HCT116 (cell line): Measurements from ENCODE around the gene TFB1M. TPM values are rescaled to one million over a fixed set of nuclear protein-coding genes. Genes with fewer than 3 reads are reported as not detected.

Source experiments
- ATAC-seq: fragments of 200-7000 bp; cut with Tn5 transposase; 2 replicates; pipeline ENCODE4 v1.9.1; 2020; ENCODE audit warnings: mild to moderate bottlenecking, moderate library complexity
- BruUV-seq: library from RNA; stranded (reverse); fragments of 400-500 nt; replicated peaks from 2 replicates; lab custom pipeline; 2021; lab: Mats Ljungman, UMichigan
- CTCF ChIA-PET: fragments of 300-600 bp; sonication (Branson Sonifier 250); formaldehyde crosslinking; loops from one replicate; lab custom pipeline; 2021; ENCODE audit warnings: antibody characterized with exemption; lab: Charles Lee
- POLR2A ChIA-PET: fragments of 300-600, 350-600 bp; sonication (Branson Sonifier 250); formaldehyde crosslinking; loops from one replicate; lab custom pipeline; 2021; ENCODE audit warnings: antibody characterized with exemption; lab: Charles Lee
- RAD21 ChIA-PET, 2 experiments: fragments of 300-600 bp; sonication (Branson Sonifier 250); formaldehyde crosslinking; loops; one replicate each; lab custom pipeline; 2023; ENCODE audit warnings: low total read pairs in 2 of 2; ENCODE audit not compliant: uncharacterized antibody in 2 of 2, unreplicated experiment in 2 of 2, low non-redundant PET in 1 of 2; lab: Charles Lee
- DNase-seq: peaks from one replicate; pipeline ENCODE4 v3.0.0-alpha.2; 2010; ENCODE audit warnings: low read depth, low spot score
- H2AFZ ChIP-seq: fragments of 200-600 bp; shearing (Covaris generic), sonication (generic); 2 replicates; pipeline ENCODE4 v1.6.1; 2017; ENCODE audit warnings: low read depth, mixed run types, mixed read lengths, antibody characterized with exemption, low read length; ENCODE audit not compliant: poor library complexity, severe bottlenecking
- H3K27ac ChIP-seq: 2 replicates; pipeline ENCODE4 v1.5.1; 2012; ENCODE audit warnings: low read depth, low read length
- H3K27me3 ChIP-seq: fragments of 200-600 bp; sonication (generic); 2 replicates; pipeline ENCODE4 v1.6.1; 2016; ENCODE audit warnings: mixed run types, low read length, mixed read lengths; ENCODE audit not compliant: insufficient read depth
- H3K36me3 ChIP-seq, 2 experiments: fragments of 200-500 bp in 1 of 2; fragments of 200-600 bp in 1 of 2; sonication (Bioruptor generic) in 1 of 2; sonication (generic) in 1 of 2; 2 replicates each; pipeline versions ENCODE4 v1.5.1 to v1.6.1; 2014 to 2016; ENCODE audit warnings: low read length in 2 of 2, inconsistent platforms in 1 of 2, mixed read lengths in 1 of 2, mixed run types in 1 of 2; ENCODE audit not compliant: insufficient read depth in 2 of 2, control insufficient read depth in 1 of 2
- H3K4me1 ChIP-seq, 2 experiments: fragments of 200-600 bp in 1 of 2; sonication (generic) in 1 of 2; 2 replicates each; pipeline versions ENCODE4 v1.5.1 to v1.6.1; 2012 to 2017; ENCODE audit warnings: low read length in 2 of 2, inconsistent platforms in 1 of 2, mild to moderate bottlenecking in 1 of 2, mixed read lengths in 1 of 2, mixed run types in 1 of 2, moderate library complexity in 1 of 2; ENCODE audit not compliant: insufficient read depth in 2 of 2, control insufficient read depth in 1 of 2
- H3K4me2 ChIP-seq: fragments of 200-600 bp; sonication (generic); 2 replicates; pipeline ENCODE4 v1.6.1; 2017; ENCODE audit warnings: mixed run types, low read length, mixed read lengths
- H3K4me3 ChIP-seq, 2 experiments: fragments of 200-600 bp in 1 of 2; sonication (generic) in 1 of 2; replicated peaks in 1 of 2; 2 replicates each; pipeline ENCODE4 v1.5.1; 2011 to 2016; ENCODE audit warnings: low read length in 2 of 2, control low read depth in 1 of 2, low read depth in 1 of 2, mild to moderate bottlenecking in 1 of 2, mixed read lengths in 1 of 2, mixed run types in 1 of 2
- H3K79me2 ChIP-seq: fragments of 200-600 bp; sonication (generic); 2 replicates; pipeline ENCODE4 v1.6.1; 2017; ENCODE audit warnings: mild to moderate bottlenecking, mixed run types, low read length, moderate library complexity, mixed read lengths; ENCODE audit not compliant: insufficient read depth
- H3K9ac ChIP-seq: fragments of 200-600 bp; sonication (generic); 2 replicates; pipeline ENCODE4 v1.6.1; 2016; ENCODE audit warnings: low read length, mixed read lengths
- H3K9me2 ChIP-seq: fragments of 200-600 bp; sonication (generic), shearing (Covaris generic); 2 replicates; pipeline ENCODE4 v1.6.1; 2017; ENCODE audit warnings: mixed run types, mild to moderate bottlenecking, moderate library complexity; ENCODE audit not compliant: insufficient read depth
- H3K9me3 ChIP-seq, 2 experiments: fragments of 200-500 bp in 1 of 2; fragments of 200-600 bp in 1 of 2; sonication (Bioruptor generic) in 1 of 2; sonication (generic) in 1 of 2; 2 replicates each; pipeline ENCODE4 v1.6.1; 2014 to 2017; ENCODE audit warnings: low read length in 2 of 2, mixed read lengths in 2 of 2, inconsistent platforms in 1 of 2, low read depth in 1 of 2, mild to moderate bottlenecking in 1 of 2, mixed run types in 1 of 2, moderate library complexity in 1 of 2; ENCODE audit not compliant: control insufficient read depth in 1 of 2, insufficient read depth in 1 of 2
- H4K20me1 ChIP-seq: fragments of 200-600 bp; sonication (generic), shearing (Covaris generic); 2 replicates; pipeline ENCODE4 v1.6.1; 2017; ENCODE audit warnings: mixed run types, mild to moderate bottlenecking, moderate library complexity; ENCODE audit not compliant: insufficient read depth
- CBX3 ChIP-seq: IDR thresholded peaks from 2 replicates; pipeline ENCODE4 v1.6.1; 2012; ENCODE audit warnings: low read depth
- CEBPB ChIP-seq: IDR thresholded peaks from 2 replicates; pipeline ENCODE4 v1.6.1; 2012; ENCODE audit warnings: low read depth
- ELF1 ChIP-seq: IDR thresholded peaks from 2 replicates; pipeline ENCODE4 v1.6.1; 2012; ENCODE audit warnings: low read depth, borderline replicate concordance
- EZH2 ChIP-seq: fragments of 200-600 bp; sonication (generic); IDR thresholded peaks from 2 replicates; pipeline ENCODE4 v1.6.1; 2017; ENCODE audit warnings: antibody characterized with exemption, mixed run types
- JUND ChIP-seq: IDR thresholded peaks from 2 replicates; pipeline ENCODE4 v1.6.1; 2012
- POLR2A ChIP-seq: IDR thresholded peaks from 2 replicates; pipeline ENCODE4 v1.7.0; 2011; ENCODE audit warnings: borderline replicate concordance; ENCODE audit not compliant: insufficient read depth, insufficient read length; ENCODE audit errors: extremely low read depth
- RAD21 ChIP-seq: IDR thresholded peaks from 2 replicates; pipeline ENCODE4 v1.6.1; 2012; ENCODE audit warnings: low read depth, mild to moderate bottlenecking
- SP1 ChIP-seq: IDR thresholded peaks from 2 replicates; pipeline ENCODE4 v1.6.1; 2012; ENCODE audit warnings: low read depth
- YY1 ChIP-seq: IDR thresholded peaks from 2 replicates; pipeline ENCODE4 v1.6.1; 2011; ENCODE audit warnings: low read length, low read depth, moderate library complexity, mild to moderate bottlenecking; ENCODE audit not compliant: insufficient replicate concordance; ENCODE audit errors: extremely low read depth
- ZNF274 ChIP-seq: fragments of 200-500 bp; sonication (Bioruptor generic); IDR thresholded peaks from 2 replicates; pipeline ENCODE4 v1.6.1; 2014; ENCODE audit warnings: mild to moderate bottlenecking, low read depth, low read length, inconsistent platforms
- intact Hi-C: fragments of 100-400 bp; cut with micrococcal nuclease; formaldehyde crosslinking; loops from 2 replicates; pipeline ENCODE4 v1.10.0; 2022
- total RNA-seq: library from RNA; stranded (reverse); gene quantifications from one replicate; pipeline ENCODE4 v1.2.1, GENCODE V29; 2021; ENCODE audit not compliant: unreplicated experiment
- TF ChIP-seq, protein P1 (sequence below): IDR thresholded peaks from 2 replicates; pipeline ENCODE4 v1.6.1; 2011; ENCODE audit warnings: mild to moderate bottlenecking, low read length, moderate library complexity; ENCODE audit not compliant: insufficient replicate concordance; ENCODE audit errors: extremely low read depth
- TF ChIP-seq, protein P2 (sequence below): IDR thresholded peaks from 2 replicates; pipeline ENCODE4 v1.6.1; 2012

TFB1M gene
- total RNA-seq, 1 experiment from 2014 or later, result 43.8 TPM

DNA sequence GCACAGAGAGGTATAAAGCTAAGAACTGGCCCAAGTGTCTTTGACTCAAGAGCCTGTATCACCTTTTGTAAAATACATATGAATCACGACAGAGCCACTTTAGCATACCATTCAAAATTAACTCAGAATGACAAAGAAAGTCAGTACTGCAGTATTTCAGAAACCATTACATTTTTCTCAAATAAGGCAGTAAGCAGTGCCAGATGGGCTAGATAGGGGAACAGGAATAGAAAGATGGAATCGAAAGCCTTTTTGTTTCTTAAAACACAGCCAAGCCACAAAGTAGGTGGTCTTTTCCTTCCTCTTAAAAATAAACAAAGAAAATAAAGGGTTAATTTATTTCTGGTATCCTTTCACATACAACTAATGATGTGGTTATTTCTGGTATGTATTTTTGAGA lies 40.2 kb downstream of the TFB1M start:
- Histone ChIP-seq H3K79me2 (no peaks in the 10 kb centered on the region; the same call in 1 of the 2 replicates), H3K27me3 (no peaks in the 10 kb centered on the region), H2AFZ (no peak overlapping the region), H3K36me3 (peaks cover 0 to 6% of the 10 kb centered on the region in 2 experiments; a peak in 1 of 4 replicates), H3K27ac (no peak overlapping the region), H3K9me3 (no peaks in the 10 kb centered on the region), H3K9me2 (no peaks in the 10 kb centered on the region), H4K20me1 (no peaks in the 10 kb centered on the region), H3K4me3 (no peak overlapping the region), H3K9ac (no peak overlapping the region), H3K4me2 (no peak overlapping the region), H3K4me1 (peaks cover 5 to 13% of the 10 kb centered on the region in 2 experiments)
- ChIA-PET RAD21 (no interaction called here), POLR2A (no interaction called here), CTCF (no interaction called here)
- DNase-seq (no peak), ATAC-seq (no peak)
- no TSS peak for BruUV-seq
- intact Hi-C loops, result no loop called here
- TF ChIP-seq, protein P1, sequence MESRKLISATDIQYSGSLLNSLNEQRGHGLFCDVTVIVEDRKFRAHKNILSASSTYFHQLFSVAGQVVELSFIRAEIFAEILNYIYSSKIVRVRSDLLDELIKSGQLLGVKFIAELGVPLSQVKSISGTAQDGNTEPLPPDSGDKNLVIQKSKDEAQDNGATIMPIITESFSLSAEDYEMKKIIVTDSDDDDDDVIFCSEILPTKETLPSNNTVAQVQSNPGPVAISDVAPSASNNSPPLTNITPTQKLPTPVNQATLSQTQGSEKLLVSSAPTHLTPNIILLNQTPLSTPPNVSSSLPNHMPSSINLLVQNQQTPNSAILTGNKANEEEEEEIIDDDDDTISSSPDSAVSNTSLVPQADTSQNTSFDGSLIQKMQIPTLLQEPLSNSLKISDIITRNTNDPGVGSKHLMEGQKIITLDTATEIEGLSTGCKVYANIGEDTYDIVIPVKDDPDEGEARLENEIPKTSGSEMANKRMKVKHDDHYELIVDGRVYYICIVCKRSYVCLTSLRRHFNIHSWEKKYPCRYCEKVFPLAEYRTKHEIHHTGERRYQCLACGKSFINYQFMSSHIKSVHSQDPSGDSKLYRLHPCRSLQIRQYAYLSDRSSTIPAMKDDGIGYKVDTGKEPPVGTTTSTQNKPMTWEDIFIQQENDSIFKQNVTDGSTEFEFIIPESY, result no peak
- no peak for TF ChIP-seq EZH2
- TF ChIP-seq RAD21, result no peak
- TF ChIP-seq CEBPB, result no peak
- TF ChIP-seq YY1, result no peak
- no peak for TF ChIP-seq JUND
- no peak for TF ChIP-seq CBX3
- no peak for TF ChIP-seq SP1

DNA sequence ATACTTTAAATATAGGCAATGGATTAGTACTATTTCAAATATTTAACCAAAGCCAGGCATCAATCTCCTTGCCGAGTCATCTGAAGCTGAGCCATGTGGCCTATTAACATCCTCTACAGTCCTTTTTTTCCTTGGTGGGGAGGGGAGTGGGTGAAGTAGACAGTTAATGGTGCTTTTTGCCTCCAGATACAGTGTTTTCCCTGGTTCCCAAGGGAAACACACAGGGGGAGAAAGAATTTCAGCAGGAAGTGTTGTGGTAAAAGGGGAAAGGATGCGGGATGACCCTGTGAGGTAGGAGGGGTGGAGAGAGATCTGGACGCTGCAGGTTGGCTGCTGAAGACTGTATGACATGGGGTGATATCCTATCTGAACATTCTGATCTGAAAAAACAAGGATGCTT lies 40.9 kb downstream of the TFB1M start:
- POLR2A ChIA-PET, result no interaction called here
- Histone ChIP-seq H3K9ac (no peak overlapping the region), H3K9me2 (no peaks in the 10 kb centered on the region)

More for the DNA sequence above, 40.9 kb downstream of the TFB1M start:
- H2AFZ ChIP-seq, result no peak overlapping the region
- no peak overlapping the region for H3K4me3 ChIP-seq
- peaks cover 0 to 4% of the 10 kb centered on the region in 2 experiments; a peak in 1 of 4 replicates for H3K36me3 ChIP-seq
- H3K27me3 ChIP-seq, result no peaks in the 10 kb centered on the region
- H3K79me2 ChIP-seq, result no peaks in the 10 kb centered on the region; the same call in 1 of the 2 replicates
- intact Hi-C loops, result no loop called here
- DNase-seq (no peak), ATAC-seq (peak; percentile 38; the same call in 1 of the 2 replicates)
- H3K4me2 ChIP-seq, result no peak overlapping the region
- H3K9me3 ChIP-seq, result no peaks in the 10 kb centered on the region
- no peak overlapping the region for H3K27ac ChIP-seq
- BruUV-seq, result no TSS peak
- ChIA-PET CTCF (no interaction called here), RAD21 (no interaction called here)
- no peaks in the 10 kb centered on the region for H4K20me1 ChIP-seq
- TF ChIP-seq CBX3, result no peak
- no peak for TF ChIP-seq ZNF274
- TF ChIP-seq SP1, result no peak
- no peak for TF ChIP-seq CEBPB
- TF ChIP-seq ELF1, result no peak
- no peak for TF ChIP-seq POLR2A
- TF ChIP-seq, protein P2, sequence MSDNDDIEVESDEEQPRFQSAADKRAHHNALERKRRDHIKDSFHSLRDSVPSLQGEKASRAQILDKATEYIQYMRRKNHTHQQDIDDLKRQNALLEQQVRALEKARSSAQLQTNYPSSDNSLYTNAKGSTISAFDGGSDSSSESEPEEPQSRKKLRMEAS, result no peak
- peaks cover 5 to 13% of the 10 kb centered on the region in 2 experiments for H3K4me1 ChIP-seq
